ENCODE results near the gene ATP6V1C2.

ATP6V1C2 gene

DNA sequence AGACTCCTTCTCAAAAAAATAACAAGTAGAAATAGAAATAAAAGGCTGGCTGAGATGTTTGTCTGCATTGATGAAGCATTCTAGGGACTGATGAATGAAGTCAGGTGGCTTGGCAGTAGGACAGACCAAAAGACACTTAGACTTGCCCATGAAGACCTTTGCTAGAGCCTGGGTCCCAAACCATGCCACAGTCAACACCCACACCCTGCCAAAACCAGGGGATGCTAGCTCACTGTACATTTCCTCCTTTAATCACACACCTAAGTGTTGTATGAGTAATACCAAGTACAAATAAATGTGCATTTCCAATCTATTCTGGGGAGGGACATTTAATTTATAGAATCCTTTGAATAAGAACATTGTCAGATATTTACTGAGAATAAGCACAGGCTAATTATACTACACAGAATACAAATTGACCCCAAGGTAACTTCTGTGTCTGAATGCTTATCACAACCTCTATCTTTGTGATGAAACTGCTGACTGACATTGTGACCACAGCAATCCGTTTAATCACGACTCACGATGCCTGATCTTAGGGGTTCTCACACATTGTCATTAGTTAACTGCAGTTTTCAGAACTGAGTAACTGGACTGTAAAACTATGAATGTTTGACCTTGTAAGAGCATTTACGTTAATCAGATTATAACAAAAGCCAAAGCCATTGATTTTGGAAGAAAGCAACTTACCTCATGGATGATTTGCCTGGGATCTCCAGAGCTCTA, 21.2 kb upstream of the ATP6V1C2 start:
- no peaks in the 10 kb centered on the region for H3K79me2 ChIP-seq (ENCODE audit: low read length)
- H3K27ac ChIP-seq (ENCODE audit: low read length), result no peak overlapping the region
- H2AFZ ChIP-seq (ENCODE audit: low read depth, low read length), result no peak overlapping the region
- TF ChIP-seq, protein P1, sequence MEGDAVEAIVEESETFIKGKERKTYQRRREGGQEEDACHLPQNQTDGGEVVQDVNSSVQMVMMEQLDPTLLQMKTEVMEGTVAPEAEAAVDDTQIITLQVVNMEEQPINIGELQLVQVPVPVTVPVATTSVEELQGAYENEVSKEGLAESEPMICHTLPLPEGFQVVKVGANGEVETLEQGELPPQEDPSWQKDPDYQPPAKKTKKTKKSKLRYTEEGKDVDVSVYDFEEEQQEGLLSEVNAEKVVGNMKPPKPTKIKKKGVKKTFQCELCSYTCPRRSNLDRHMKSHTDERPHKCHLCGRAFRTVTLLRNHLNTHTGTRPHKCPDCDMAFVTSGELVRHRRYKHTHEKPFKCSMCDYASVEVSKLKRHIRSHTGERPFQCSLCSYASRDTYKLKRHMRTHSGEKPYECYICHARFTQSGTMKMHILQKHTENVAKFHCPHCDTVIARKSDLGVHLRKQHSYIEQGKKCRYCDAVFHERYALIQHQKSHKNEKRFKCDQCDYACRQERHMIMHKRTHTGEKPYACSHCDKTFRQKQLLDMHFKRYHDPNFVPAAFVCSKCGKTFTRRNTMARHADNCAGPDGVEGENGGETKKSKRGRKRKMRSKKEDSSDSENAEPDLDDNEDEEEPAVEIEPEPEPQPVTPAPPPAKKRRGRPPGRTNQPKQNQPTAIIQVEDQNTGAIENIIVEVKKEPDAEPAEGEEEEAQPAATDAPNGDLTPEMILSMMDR (IDR thresholded peaks at IDR 0.05; ENCODE audit: low read depth, low read length), result no peak
- no peak for TF ChIP-seq EZH2phosphoT487 (IDR thresholded peaks at IDR 0.05; ENCODE audit: low read depth)
- no peaks in the 10 kb centered on the region for H3K4me1 ChIP-seq (ENCODE audit: low read length)
- no peak overlapping the region for H3K4me2 ChIP-seq (ENCODE audit: low read length)
- no peak overlapping the region for H3K9ac ChIP-seq (ENCODE audit: low read length)
- no peaks in the 10 kb centered on the region for H4K20me1 ChIP-seq (ENCODE audit: insufficient read depth, low read length)
- H3K4me3 ChIP-seq (ENCODE audit: low read length), result no peak overlapping the region
- no peaks in the 10 kb centered on the region for H3K36me3 ChIP-seq (replicated peaks; ENCODE audit: low read depth, low read length)
- no peaks in the 10 kb centered on the region for H3K9me3 ChIP-seq (ENCODE audit: insufficient read depth, low read length)
- no peaks in the 10 kb centered on the region for H3K27me3 ChIP-seq (ENCODE audit: low read depth, low read length)

DNA sequence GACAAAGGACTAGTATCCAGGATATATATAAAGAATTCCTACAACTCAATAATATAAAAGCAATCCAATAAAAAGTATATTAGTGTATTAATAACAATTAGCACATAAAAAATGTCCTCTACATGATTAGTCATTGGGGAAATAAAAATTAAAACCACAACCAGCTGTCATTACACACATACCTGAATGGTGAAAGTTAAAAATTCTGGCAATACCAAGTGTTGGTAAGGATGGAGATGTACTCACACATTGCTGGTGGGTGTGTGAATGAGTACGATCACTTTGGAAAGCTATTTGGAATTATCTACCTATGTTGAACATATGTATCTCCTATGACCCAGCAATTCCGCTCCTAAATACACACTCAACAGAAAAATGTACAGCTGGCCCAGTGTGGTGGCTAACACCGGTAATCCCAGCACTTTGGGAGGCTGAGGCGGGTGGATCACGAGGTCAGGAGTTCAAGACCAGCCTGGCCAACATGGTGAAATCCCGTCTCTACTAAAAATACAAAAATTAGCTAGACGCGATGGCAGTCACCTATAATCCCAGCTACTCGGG, 17.3 kb upstream of the ATP6V1C2 start:
- no peaks in the 10 kb centered on the region for H3K9me3 ChIP-seq (ENCODE audit: insufficient read depth, low read length)
- TF ChIP-seq, protein P1 (IDR thresholded peaks at IDR 0.05; ENCODE audit: low read depth, low read length), result no peak
- no peak for TF ChIP-seq EZH2phosphoT487 (IDR thresholded peaks at IDR 0.05; ENCODE audit: low read depth)
- H3K27me3 ChIP-seq (ENCODE audit: low read depth, low read length), result peaks cover 3% of the 10 kb centered on the region; the same call in 1 of the 2 replicates
- H3K4me3 ChIP-seq (ENCODE audit: low read length), result no peak overlapping the region
- no peaks in the 10 kb centered on the region for H3K79me2 ChIP-seq (ENCODE audit: low read length)
- no peaks in the 10 kb centered on the region for H3K36me3 ChIP-seq (replicated peaks; ENCODE audit: low read depth, low read length)
- H3K9ac ChIP-seq (ENCODE audit: low read length), result no peak overlapping the region
- no peak overlapping the region for H2AFZ ChIP-seq (ENCODE audit: low read depth, low read length)
- no peak overlapping the region for H3K4me2 ChIP-seq (ENCODE audit: low read length)
- no peak overlapping the region for H3K27ac ChIP-seq (ENCODE audit: low read length)
- peaks cover 8% of the 10 kb centered on the region for H3K4me1 ChIP-seq (ENCODE audit: low read length)
- no peaks in the 10 kb centered on the region for H4K20me1 ChIP-seq (ENCODE audit: insufficient read depth, low read length)

DNA sequence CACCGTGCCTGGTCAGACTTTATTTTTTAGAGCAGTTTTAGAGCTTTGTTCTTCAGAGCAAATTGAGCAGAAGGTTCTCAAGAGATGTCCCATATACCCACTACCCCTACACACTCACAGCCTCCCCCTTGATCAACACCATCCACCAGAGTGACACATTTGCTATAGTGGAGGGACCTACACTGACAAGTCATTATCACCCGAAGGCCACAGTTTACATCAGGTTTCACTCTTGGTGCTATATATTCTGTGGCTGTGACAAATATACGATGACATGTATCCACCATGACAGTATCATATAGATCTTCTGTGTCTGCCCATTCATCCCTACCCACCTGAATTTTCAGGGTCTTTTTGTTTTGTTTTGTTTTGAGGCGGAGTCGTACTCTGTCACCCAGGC, 15.4 kb upstream of the ATP6V1C2 start:
- Histone ChIP-seq H4K20me1 (ENCODE audit: insufficient read depth, low read length) (no peaks in the 10 kb centered on the region), H3K4me3 (ENCODE audit: low read length) (no peak overlapping the region), H3K79me2 (ENCODE audit: low read length) (no peaks in the 10 kb centered on the region), H3K4me1 (ENCODE audit: low read length) (peaks cover 8% of the 10 kb centered on the region), H3K9ac (ENCODE audit: low read length) (no peak overlapping the region), H3K36me3 (replicated peaks; ENCODE audit: low read depth, low read length) (no peaks in the 10 kb centered on the region), H2AFZ (ENCODE audit: low read depth, low read length) (no peak overlapping the region), H3K4me2 (ENCODE audit: low read length) (no peak overlapping the region), H3K27me3 (ENCODE audit: low read depth, low read length) (peaks cover 9% of the 10 kb centered on the region), H3K9me3 (ENCODE audit: insufficient read depth, low read length) (no peaks in the 10 kb centered on the region), H3K27ac (ENCODE audit: low read length) (no peak overlapping the region)
- TF ChIP-seq EZH2phosphoT487 (IDR thresholded peaks at IDR 0.05; ENCODE audit: low read depth), result no peak
- TF ChIP-seq, protein P1 (IDR thresholded peaks at IDR 0.05; ENCODE audit: low read depth, low read length), result no peak

DNA sequence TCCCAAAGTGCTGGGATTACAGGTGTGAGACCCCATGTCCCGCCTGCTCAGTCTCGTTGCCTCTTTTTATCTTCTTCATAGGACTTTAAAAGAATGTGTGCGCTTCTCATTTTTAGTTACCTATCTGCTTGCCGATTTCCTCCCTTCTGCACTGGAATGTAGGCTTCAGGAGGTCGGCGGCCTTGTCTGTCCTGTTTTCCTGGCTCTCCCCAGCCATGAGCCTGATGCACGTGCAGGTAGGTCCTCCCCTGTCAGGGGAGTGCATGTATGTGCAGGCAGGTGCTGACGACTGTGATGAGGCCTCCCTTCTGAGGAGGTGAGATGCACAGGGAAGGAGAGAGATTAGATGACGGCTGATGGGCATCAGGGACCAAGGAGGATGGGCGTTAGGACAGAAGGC, 13.6 kb upstream of the ATP6V1C2 start:
- H3K27me3 ChIP-seq (ENCODE audit: low read depth, low read length), result peaks cover 9% of the 10 kb centered on the region

More for the DNA sequence above, 13.6 kb upstream of the ATP6V1C2 start:
- H3K27ac ChIP-seq (ENCODE audit: low read length), result no peak overlapping the region
- H3K4me2 ChIP-seq (ENCODE audit: low read length), result 0 out of 2 replicates have a peak overlapping the region, but pooled peaks have one; percentile 9
- no peak for TF ChIP-seq EZH2phosphoT487 (IDR thresholded peaks at IDR 0.05; ENCODE audit: low read depth)
- TF ChIP-seq, protein P1 (IDR thresholded peaks at IDR 0.05; ENCODE audit: low read depth, low read length), result no peak
- no peaks in the 10 kb centered on the region for H3K9me3 ChIP-seq (ENCODE audit: insufficient read depth, low read length)
- H3K79me2 ChIP-seq (ENCODE audit: low read length), result no peaks in the 10 kb centered on the region
- H2AFZ ChIP-seq (ENCODE audit: low read depth, low read length), result no peak overlapping the region
- H3K4me3 ChIP-seq (ENCODE audit: low read length), result no peak overlapping the region
- no peak overlapping the region for H3K9ac ChIP-seq (ENCODE audit: low read length)
- H4K20me1 ChIP-seq (ENCODE audit: insufficient read depth, low read length), result no peaks in the 10 kb centered on the region
- H3K36me3 ChIP-seq (replicated peaks; ENCODE audit: low read depth, low read length), result no peaks in the 10 kb centered on the region
- peaks cover 8% of the 10 kb centered on the region for H3K4me1 ChIP-seq (ENCODE audit: low read length)

All from OCI-LY3 (cell line).